K562 (cell line): ENCODE measurements around the gene CRYBG2. TPM values are rescaled to one million over a fixed set of nuclear protein-coding genes. Genes with fewer than 3 reads are reported as not detected.

ENCODE experiments used
- ARHGAP35 ChIP-seq: fragments of 450-650 bp; IDR thresholded peaks from 2 replicates; pipeline ENCODE4 v1.6.1; 2018; ENCODE audit not compliant: partially characterized antibody
- CEBPG ChIP-seq, 3 experiments: fragments of 200-800 bp in 1 of 3; sonication (Bioruptor generic) in 1 of 3; sonication (generic) in 1 of 3; formaldehyde crosslinking in 1 of 3; IDR thresholded peaks in 2 of 3; conservative IDR thresholded peaks in 1 of 3; 2 replicates each; pipeline versions ENCODE4 v1.6.1 to v1.8.0; 2016 to 2022; ENCODE audit warnings: missing compliant biosample characterization in 2 of 3, missing genetic modification characterization in 2 of 3, mild to moderate bottlenecking in 1 of 3, missing genetic modification reagents in 1 of 3
- FOS ChIP-seq: IDR thresholded peaks from 3 replicates; pipeline ENCODE4 v1.6.1; 2011; ENCODE audit not compliant: insufficient read length; ENCODE audit errors: extremely low read depth
- FUS ChIP-seq: fragments of 200-400 bp; formaldehyde crosslinking; optimal IDR thresholded peaks from 2 replicates; pipeline ENCODE3; 2017; ENCODE audit warnings: low read depth, low read length
- JUN ChIP-seq, 2 experiments: sonication (generic) in 1 of 2; formaldehyde crosslinking in 1 of 2; IDR thresholded peaks; 2 replicates each; pipeline versions ENCODE4 v1.6.1 to v1.8.0; 2012 to 2022; ENCODE audit warnings: borderline replicate concordance in 2 of 2, mild to moderate bottlenecking in 2 of 2, improper control_type of control experiment in 1 of 2, low read depth in 1 of 2, low read length in 1 of 2, missing genetic modification reagents in 1 of 2
- KDM1A ChIP-seq, 2 experiments: fragments of 450-650 bp; IDR thresholded peaks; 2 replicates each; pipeline ENCODE4 v1.6.1; 2016; ENCODE audit warnings: mild to moderate bottlenecking in 2 of 2
- KLF16 ChIP-seq: IDR thresholded peaks from 2 replicates; pipeline ENCODE4 v1.6.1; 2016; ENCODE audit warnings: antibody characterized with exemption
- MTA2 ChIP-seq: fragments of 450-650 bp; IDR thresholded peaks from 2 replicates; pipeline ENCODE4 v1.6.1; 2016; ENCODE audit warnings: low read depth
- NCOR1 ChIP-seq: fragments of 450-650 bp; IDR thresholded peaks from 2 replicates; pipeline ENCODE4 v1.6.1; 2016; ENCODE audit warnings: mild to moderate bottlenecking, moderate library complexity
- RBM14 ChIP-seq: fragments of 200-400 bp; formaldehyde crosslinking; IDR thresholded peaks from 2 replicates; pipeline ENCODE4 v1.6.1; 2018; ENCODE audit warnings: low read depth, mild to moderate bottlenecking, low read length, moderate library complexity, borderline replicate concordance; ENCODE audit not compliant: insufficient read depth
- SMARCE1 ChIP-seq: fragments of 450-650 bp; IDR thresholded peaks from 2 replicates; pipeline ENCODE4 v1.7.1; 2016; ENCODE audit warnings: mild to moderate bottlenecking
- ZEB2 ChIP-seq: fragments of 450-650 bp; IDR thresholded peaks from 2 replicates; pipeline ENCODE4 v1.6.1; 2016
- ZNF311 ChIP-seq: fragments of 250-450 bp; sonication (Bioruptor Pico); IDR thresholded peaks from 2 replicates; pipeline ENCODE4 v1.4.0; 2020; ENCODE audit warnings: mild to moderate bottlenecking, moderate library complexity
- polyA plus RNA-seq, 8 experiments: library from polyadenylated mRNA; depleted of rRNA in 4 of 8; stranded (reverse) in 5 of 8; unstranded in 3 of 8; fragments of >200 nt; fragmentation: Nextera tagmentation in 2 of 8; fragmentation: Illumina TruSeq in 1 of 8; extraction: Ambion mirVana in 2 of 8; extraction: Trizol in 1 of 8; gene quantifications; 2 replicates each; pipeline versions ENCODE4 v1.2.1 to v1.2.3, GENCODE V29; 2011 to 2014; ENCODE audit warnings: inconsistent platforms in 1 of 8, missing spikeins in 1 of 8
- total RNA-seq, 7 experiments: library from RNA; depleted of rRNA in 6 of 7; stranded (reverse); fragments of >200 nt in 6 of 7; fragmentation: Illumina TruSeq in 2 of 7; extraction: Trizol in 2 of 7; gene quantifications; 2 replicates each; pipeline versions ENCODE4 v1.2.1 to v1.2.3, GENCODE V29; 2011 to 2021; ENCODE audit warnings: low replicate concordance in 1 of 7
- TF ChIP-seq, protein P1 (sequence below), 3 experiments: fragments of 200-800 bp in 1 of 3; fragments of 250-450 bp in 1 of 3; fragments of 450-650 bp in 1 of 3; sonication (Bioruptor Pico) in 1 of 3; sonication (Bioruptor generic) in 1 of 3; formaldehyde crosslinking in 1 of 3; IDR thresholded peaks; 2 replicates each; pipeline versions ENCODE4 v1.6.1 to v1.8.0; 2016 to 2022; ENCODE audit warnings: mild to moderate bottlenecking in 2 of 3, missing genetic modification characterization in 2 of 3, missing compliant biosample characterization in 1 of 3, moderate library complexity in 1 of 3
- TF ChIP-seq, protein P2 (sequence below): sonication (generic); formaldehyde crosslinking; IDR thresholded peaks from 2 replicates; pipeline ENCODE4 v1.8.0; 2022; ENCODE audit warnings: missing genetic modification reagents, mild to moderate bottlenecking, moderate library complexity, borderline replicate concordance
- TF ChIP-seq, protein P3 (sequence below): fragments of 450-650 bp; formaldehyde crosslinking; IDR thresholded peaks from 2 replicates; pipeline ENCODE4 v1.4.0; 2020; ENCODE audit warnings: mild to moderate bottlenecking, moderate library complexity
- TF ChIP-seq, protein P4 (sequence below): sonication (generic); formaldehyde crosslinking; IDR thresholded peaks from 2 replicates; pipeline ENCODE4 v1.8.0; 2022; ENCODE audit warnings: mild to moderate bottlenecking, missing genetic modification reagents

Gene CRYBG2
- total and polyA plus RNA-seq, 9 of the 15 experiments (the other 6 are each of a cell fraction or from before 2014, with no cell fraction given): 0.39 to 8.5 (median 3.7) TPM

DNA sequence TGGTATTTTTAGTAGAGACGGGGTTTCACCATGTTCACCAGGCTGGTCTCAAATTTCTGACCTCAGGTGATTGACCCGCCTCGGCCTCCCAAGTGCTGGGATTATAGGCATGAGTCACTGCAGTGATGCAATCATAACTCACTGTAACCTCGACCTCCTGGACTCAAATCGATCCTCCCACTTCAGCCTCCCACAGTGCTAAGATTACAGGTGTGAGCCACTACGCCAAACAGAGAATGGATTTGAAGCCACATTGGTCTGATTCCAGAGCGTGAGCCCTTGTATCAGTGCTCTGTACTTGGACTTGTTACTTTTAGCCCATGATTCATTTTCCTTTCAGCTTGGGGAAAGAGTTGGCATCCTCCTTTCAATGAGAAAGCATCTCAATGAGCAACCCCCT, 33.5 kb upstream of the CRYBG2 start (continued):
- TF ChIP-seq, protein P1, sequence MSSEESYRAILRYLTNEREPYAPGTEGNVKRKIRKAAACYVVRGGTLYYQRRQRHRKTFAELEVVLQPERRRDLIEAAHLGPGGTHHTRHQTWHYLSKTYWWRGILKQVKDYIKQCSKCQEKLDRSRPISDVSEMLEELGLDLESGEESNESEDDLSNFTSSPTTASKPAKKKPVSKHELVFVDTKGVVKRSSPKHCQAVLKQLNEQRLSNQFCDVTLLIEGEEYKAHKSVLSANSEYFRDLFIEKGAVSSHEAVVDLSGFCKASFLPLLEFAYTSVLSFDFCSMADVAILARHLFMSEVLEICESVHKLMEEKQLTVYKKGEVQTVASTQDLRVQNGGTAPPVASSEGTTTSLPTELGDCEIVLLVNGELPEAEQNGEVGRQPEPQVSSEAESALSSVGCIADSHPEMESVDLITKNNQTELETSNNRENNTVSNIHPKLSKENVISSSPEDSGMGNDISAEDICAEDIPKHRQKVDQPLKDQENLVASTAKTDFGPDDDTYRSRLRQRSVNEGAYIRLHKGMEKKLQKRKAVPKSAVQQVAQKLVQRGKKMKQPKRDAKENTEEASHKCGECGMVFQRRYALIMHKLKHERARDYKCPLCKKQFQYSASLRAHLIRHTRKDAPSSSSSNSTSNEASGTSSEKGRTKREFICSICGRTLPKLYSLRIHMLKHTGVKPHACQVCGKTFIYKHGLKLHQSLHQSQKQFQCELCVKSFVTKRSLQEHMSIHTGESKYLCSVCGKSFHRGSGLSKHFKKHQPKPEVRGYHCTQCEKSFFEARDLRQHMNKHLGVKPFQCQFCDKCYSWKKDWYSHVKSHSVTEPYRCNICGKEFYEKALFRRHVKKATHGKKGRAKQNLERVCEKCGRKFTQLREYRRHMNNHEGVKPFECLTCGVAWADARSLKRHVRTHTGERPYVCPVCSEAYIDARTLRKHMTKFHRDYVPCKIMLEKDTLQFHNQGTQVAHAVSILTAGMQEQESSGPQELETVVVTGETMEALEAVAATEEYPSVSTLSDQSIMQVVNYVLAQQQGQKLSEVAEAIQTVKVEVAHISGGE (CRISPR knock-in tag; IDR thresholded peaks at IDR 0.05): no peak
- TF ChIP-seq ZNF311 (CRISPR knock-in tag) (no peak), SMARCE1 (peak; percentile 94), JUN (IDR thresholded peaks at IDR 0.05; ENCODE audit: borderline replicate concordance, low read depth, low read length) (peak; percentile 97), JUN (CRISPR knock-in tag; IDR thresholded peaks at IDR 0.05; ENCODE audit: borderline replicate concordance) (peak; percentile 97), FUS (no peak), MTA2 (0 out of 2 replicates have a peak, but pooled peaks have one; percentile 14), RBM14 (no peak), KLF16 (no peak), FOS (peak; percentile 38), CEBPG (CRISPR knock-in tag; IDR thresholded peaks at IDR 0.05) (peak; percentile 99), CEBPG (tag; conservative IDR thresholded peaks at IDR 0.05 in 1 of 2, IDR thresholded peaks at IDR 0.05 in 1 of 2) (peak; percentile 92 to 98), NCOR1 (peak; percentile 46; the same call in 1 of the 2 replicates), KDM1A (IDR thresholded peaks at IDR 0.05) (peak; percentile 99), ARHGAP35 (no peak), ZEB2 (peak; percentile 92; the same call in 1 of the 2 replicates)
- TF ChIP-seq, protein P2, sequence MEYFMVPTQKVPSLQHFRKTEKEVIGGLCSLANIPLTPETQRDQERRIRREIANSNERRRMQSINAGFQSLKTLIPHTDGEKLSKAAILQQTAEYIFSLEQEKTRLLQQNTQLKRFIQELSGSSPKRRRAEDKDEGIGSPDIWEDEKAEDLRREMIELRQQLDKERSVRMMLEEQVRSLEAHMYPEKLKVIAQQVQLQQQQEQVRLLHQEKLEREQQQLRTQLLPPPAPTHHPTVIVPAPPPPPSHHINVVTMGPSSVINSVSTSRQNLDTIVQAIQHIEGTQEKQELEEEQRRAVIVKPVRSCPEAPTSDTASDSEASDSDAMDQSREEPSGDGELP (CRISPR knock-in tag): peak; percentile 53
- TF ChIP-seq, protein P3, sequence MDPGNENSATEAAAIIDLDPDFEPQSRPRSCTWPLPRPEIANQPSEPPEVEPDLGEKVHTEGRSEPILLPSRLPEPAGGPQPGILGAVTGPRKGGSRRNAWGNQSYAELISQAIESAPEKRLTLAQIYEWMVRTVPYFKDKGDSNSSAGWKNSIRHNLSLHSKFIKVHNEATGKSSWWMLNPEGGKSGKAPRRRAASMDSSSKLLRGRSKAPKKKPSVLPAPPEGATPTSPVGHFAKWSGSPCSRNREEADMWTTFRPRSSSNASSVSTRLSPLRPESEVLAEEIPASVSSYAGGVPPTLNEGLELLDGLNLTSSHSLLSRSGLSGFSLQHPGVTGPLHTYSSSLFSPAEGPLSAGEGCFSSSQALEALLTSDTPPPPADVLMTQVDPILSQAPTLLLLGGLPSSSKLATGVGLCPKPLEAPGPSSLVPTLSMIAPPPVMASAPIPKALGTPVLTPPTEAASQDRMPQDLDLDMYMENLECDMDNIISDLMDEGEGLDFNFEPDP: no peak
- TF ChIP-seq, protein P4, sequence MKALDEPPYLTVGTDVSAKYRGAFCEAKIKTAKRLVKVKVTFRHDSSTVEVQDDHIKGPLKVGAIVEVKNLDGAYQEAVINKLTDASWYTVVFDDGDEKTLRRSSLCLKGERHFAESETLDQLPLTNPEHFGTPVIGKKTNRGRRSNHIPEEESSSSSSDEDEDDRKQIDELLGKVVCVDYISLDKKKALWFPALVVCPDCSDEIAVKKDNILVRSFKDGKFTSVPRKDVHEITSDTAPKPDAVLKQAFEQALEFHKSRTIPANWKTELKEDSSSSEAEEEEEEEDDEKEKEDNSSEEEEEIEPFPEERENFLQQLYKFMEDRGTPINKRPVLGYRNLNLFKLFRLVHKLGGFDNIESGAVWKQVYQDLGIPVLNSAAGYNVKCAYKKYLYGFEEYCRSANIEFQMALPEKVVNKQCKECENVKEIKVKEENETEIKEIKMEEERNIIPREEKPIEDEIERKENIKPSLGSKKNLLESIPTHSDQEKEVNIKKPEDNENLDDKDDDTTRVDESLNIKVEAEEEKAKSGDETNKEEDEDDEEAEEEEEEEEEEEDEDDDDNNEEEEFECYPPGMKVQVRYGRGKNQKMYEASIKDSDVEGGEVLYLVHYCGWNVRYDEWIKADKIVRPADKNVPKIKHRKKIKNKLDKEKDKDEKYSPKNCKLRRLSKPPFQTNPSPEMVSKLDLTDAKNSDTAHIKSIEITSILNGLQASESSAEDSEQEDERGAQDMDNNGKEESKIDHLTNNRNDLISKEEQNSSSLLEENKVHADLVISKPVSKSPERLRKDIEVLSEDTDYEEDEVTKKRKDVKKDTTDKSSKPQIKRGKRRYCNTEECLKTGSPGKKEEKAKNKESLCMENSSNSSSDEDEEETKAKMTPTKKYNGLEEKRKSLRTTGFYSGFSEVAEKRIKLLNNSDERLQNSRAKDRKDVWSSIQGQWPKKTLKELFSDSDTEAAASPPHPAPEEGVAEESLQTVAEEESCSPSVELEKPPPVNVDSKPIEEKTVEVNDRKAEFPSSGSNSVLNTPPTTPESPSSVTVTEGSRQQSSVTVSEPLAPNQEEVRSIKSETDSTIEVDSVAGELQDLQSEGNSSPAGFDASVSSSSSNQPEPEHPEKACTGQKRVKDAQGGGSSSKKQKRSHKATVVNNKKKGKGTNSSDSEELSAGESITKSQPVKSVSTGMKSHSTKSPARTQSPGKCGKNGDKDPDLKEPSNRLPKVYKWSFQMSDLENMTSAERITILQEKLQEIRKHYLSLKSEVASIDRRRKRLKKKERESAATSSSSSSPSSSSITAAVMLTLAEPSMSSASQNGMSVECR (CRISPR knock-in tag): peak; percentile 16; the same call in 1 of the 2 replicates
